ENCODE data around the gene BTBD7. TPM values are rescaled to one million over a fixed set of nuclear protein-coding genes. Genes with fewer than 3 reads are reported as not detected.
A peak's percentile ranks its signal among the peaks of the same experiment; 100 is the strongest.

The BTBD7 gene
- total RNA-seq, 4 donors from 2014 or later = 10.0 to 16.9 (median 12.1) TPM

DNA sequence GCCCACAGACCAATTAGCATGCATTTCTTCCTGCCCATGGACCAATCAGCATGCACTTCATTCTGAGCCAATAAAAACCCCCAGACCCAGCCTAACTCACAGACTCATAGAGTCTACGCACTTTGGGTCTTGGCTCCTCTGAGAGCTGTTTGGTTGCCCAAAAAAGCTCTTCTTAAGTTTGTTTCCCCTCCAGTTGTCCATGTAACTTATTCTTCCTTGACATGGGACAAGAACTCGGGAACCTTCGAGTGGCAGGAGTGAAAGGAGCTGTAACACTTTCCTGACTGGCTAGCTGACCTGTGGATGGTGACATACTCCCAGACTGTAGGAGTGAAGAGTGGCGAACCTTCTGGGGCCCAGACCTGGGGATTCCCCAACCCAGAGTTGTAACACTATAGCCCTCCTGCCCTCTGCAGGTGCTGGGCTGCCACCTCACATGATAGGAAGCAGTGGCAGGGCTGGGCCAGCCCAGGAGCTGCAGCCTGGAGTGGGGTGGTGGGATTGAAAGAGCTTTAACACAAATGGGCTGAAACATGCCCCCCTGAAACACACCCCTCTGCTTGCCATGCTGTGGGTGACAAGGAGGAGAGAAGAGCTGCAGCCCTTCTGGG is 4.4 kb upstream of the BTBD7 start:
- Histone ChIP-seq H3K27ac (no peak overlapping the region), H3K4me1 (peaks cover 6 to 13% of the 10 kb centered on the region in 2 donors), H3K36me3 (no peaks in the 10 kb centered on the region), H3K4me3 (no peak overlapping the region), H3K27me3 (no peaks in the 10 kb centered on the region), H3K9me3 (no peaks in the 10 kb centered on the region)
- intact Hi-C loops (cut with DNase I; ENCODE audit: low total_unique reads) = loop anchor here (10.0 kb wide), 2 partner anchors 838 to 1842 kb away; partner anchors contain the start of gene PPP4R4
- in situ Hi-C loops (cut with MboI; ENCODE audit: low sequenced_read_pairs in 4 of 4) = no loop called here
- DNase-seq (no peak), ATAC-seq (no peak)
- no peak for TF ChIP-seq POLR2A (IDR thresholded peaks at IDR 0.05)
- TF ChIP-seq, protein P1, sequence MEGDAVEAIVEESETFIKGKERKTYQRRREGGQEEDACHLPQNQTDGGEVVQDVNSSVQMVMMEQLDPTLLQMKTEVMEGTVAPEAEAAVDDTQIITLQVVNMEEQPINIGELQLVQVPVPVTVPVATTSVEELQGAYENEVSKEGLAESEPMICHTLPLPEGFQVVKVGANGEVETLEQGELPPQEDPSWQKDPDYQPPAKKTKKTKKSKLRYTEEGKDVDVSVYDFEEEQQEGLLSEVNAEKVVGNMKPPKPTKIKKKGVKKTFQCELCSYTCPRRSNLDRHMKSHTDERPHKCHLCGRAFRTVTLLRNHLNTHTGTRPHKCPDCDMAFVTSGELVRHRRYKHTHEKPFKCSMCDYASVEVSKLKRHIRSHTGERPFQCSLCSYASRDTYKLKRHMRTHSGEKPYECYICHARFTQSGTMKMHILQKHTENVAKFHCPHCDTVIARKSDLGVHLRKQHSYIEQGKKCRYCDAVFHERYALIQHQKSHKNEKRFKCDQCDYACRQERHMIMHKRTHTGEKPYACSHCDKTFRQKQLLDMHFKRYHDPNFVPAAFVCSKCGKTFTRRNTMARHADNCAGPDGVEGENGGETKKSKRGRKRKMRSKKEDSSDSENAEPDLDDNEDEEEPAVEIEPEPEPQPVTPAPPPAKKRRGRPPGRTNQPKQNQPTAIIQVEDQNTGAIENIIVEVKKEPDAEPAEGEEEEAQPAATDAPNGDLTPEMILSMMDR (IDR thresholded peaks at IDR 0.05 in 4 of 5, conservative IDR thresholded peaks at IDR 0.05 in 1 of 5) = no peak

DNA sequence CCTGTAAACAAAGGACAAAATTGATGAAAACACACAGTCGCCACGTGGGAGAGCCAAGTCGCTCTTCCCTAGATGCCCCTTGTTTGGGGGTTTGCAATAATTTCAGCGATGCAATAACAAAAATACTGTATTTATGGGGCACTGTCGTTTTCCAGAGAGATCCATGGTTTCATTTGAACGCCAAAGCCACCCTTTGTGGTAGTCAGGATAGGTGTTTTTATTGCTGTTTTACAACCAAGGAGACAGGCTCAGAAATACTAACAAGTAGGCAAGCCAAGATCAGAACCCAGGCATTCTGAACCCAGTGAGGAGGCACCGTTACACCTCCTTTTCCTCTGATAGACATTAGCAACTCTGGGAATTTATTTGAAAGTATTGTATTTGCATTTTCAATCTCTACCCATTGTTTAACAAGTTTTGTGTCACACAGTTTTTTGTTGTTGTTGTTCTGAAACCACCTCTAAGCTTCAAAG is 831 bp upstream of the BTBD7 start:
- intact Hi-C loops (cut with DNase I; ENCODE audit: low total_unique reads) = loop anchor here (1.0 to 10.0 kb wide), 8 partner anchors 126 to 1839 kb away; partner anchors contain the start of genes GOLGA5, GON7, ITPK1 and LGMN
- H3K9me3 ChIP-seq = no peaks in the 10 kb centered on the region
- H3K4me3 ChIP-seq = peak overlapping the region; percentile 62 to 77 (median 70)
- peak overlapping the region; percentile 91 to 97 (median 93) for H3K27ac ChIP-seq
- no peaks in the 10 kb centered on the region for H3K27me3 ChIP-seq
- DNase-seq = no peak
- in situ Hi-C loops (cut with MboI; ENCODE audit: low sequenced_read_pairs in 4 of 4) = no loop called here
- TF ChIP-seq POLR2A (IDR thresholded peaks at IDR 0.05) = no peak
- TF ChIP-seq, protein P1 (IDR thresholded peaks at IDR 0.05 in 4 of 5, conservative IDR thresholded peaks at IDR 0.05 in 1 of 5) = no peak
- H3K36me3 ChIP-seq = no peaks in the 10 kb centered on the region
- peaks cover 31 to 36% of the 10 kb centered on the region in 2 donors for H3K4me1 ChIP-seq
- no peak for ATAC-seq

DNA sequence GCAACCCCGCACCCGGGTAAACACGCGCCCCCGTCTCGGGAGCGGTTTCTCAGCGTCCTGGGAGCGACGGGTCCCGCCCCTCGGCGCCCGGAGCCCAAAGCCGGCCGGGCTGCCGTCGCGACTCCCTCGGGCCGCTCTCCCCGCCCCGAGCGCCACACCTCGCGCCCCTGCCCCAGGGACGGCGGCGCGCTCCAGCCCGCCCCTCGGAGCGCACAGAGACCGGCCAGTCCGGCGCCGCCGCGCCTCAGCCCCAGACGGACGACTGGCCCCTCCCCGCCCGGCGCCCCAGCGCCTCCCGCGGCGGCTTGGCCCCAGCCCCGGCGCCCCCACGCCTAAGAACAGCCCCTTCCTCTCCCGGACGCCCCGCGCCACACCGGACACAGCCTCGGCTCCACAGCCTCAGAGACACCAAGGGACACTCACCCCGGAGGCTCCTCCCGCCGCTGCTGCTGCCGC is 411 bp downstream of the BTBD7 start:
- Histone ChIP-seq H3K27me3 (no peaks in the 10 kb centered on the region), H3K27ac (peak overlapping the region; percentile 91 to 97 (median 93)), H3K36me3 (no peaks in the 10 kb centered on the region), H3K4me3 (peak overlapping the region; percentile 62 to 77 (median 70)), H3K4me1 (peaks cover 36 to 37% of the 10 kb centered on the region in 2 donors), H3K9me3 (no peaks in the 10 kb centered on the region)
- DNase-seq = peak; percentile 10 to 33
- intact Hi-C loops (cut with DNase I; ENCODE audit: low total_unique reads) (loop anchor here (2.0 to 10.0 kb wide), 7 partner anchors 148 to 1838 kb away; partner anchors contain the start of genes GOLGA5, ITPK1, LGMN and LYSET), in situ Hi-C loops (cut with MboI; ENCODE audit: low sequenced_read_pairs in 4 of 4) (no loop called here)
- peak; percentile 71 to 76 for ATAC-seq
- TF ChIP-seq, protein P1 (IDR thresholded peaks at IDR 0.05 in 4 of 5, conservative IDR thresholded peaks at IDR 0.05 in 1 of 5) = peak in 1 of 5 experiments; percentile 7
- no peak for TF ChIP-seq POLR2A (IDR thresholded peaks at IDR 0.05)

DNA sequence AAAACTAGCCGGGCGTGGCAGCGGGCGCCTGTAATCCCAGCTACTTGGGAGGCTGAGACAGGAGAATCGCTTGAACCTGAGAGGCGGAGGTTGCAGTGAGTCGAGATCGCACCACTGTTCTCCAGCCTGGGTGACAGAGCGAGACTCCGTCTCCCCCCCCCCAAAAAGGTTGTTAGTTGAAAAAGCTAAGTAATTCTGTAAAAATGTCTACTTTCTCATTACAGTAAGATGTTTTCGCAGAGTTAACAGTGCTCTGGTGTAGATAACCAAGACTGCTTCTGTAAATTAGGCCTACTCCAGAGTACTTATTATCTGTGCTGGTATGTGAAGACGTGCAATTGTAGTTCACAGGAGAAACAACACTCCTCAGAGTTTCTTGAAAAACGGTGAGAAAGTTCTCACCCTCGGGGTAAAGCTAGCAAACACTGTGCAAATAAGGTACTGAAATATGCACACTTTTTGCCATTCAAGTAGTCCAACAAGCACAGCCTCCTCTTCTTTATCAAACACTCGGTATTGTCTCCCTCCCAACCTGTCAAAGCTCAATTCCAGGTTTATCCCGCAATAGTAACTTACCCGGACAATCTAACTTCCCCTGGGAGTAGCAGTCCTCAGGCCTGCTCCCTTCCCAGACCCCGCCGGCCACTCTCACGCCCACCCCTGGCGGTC is 974 bp downstream of the BTBD7 start:
- ATAC-seq = peak in 1 of 2 donors; percentile 3
- intact Hi-C loops (cut with DNase I; ENCODE audit: low total_unique reads) = loop anchor here (2.0 to 10.0 kb wide), 7 partner anchors 147 to 1837 kb away; partner anchors contain the start of genes GOLGA5, ITPK1, LGMN and LYSET

More for the DNA sequence above, 974 bp downstream of the BTBD7 start:
- Histone ChIP-seq H3K9me3 (no peaks in the 10 kb centered on the region), H3K27me3 (no peaks in the 10 kb centered on the region), H3K4me1 (peaks cover 36 to 38% of the 10 kb centered on the region in 2 donors), H3K36me3 (no peaks in the 10 kb centered on the region), H3K4me3 (peak overlapping the region; percentile 62 to 77 (median 70)), H3K27ac (peak overlapping the region; percentile 91 to 97 (median 93))
- no peak for DNase-seq
- in situ Hi-C loops (cut with MboI; ENCODE audit: low sequenced_read_pairs in 4 of 4) = no loop called here
- TF ChIP-seq, protein P1 (IDR thresholded peaks at IDR 0.05 in 4 of 5, conservative IDR thresholded peaks at IDR 0.05 in 1 of 5) = no peak
- TF ChIP-seq POLR2A (IDR thresholded peaks at IDR 0.05) = no peak

Measured in gastrocnemius medialis (tissue), 4 donors.